ENCODE measurements around the gene RXRB.
"Not testable (repeated sequence)": the region's sequence is repeated elsewhere in the genome, so short reads cannot be mapped to it uniquely, and the experiment has no call there.

Gene RXRB

DNA sequence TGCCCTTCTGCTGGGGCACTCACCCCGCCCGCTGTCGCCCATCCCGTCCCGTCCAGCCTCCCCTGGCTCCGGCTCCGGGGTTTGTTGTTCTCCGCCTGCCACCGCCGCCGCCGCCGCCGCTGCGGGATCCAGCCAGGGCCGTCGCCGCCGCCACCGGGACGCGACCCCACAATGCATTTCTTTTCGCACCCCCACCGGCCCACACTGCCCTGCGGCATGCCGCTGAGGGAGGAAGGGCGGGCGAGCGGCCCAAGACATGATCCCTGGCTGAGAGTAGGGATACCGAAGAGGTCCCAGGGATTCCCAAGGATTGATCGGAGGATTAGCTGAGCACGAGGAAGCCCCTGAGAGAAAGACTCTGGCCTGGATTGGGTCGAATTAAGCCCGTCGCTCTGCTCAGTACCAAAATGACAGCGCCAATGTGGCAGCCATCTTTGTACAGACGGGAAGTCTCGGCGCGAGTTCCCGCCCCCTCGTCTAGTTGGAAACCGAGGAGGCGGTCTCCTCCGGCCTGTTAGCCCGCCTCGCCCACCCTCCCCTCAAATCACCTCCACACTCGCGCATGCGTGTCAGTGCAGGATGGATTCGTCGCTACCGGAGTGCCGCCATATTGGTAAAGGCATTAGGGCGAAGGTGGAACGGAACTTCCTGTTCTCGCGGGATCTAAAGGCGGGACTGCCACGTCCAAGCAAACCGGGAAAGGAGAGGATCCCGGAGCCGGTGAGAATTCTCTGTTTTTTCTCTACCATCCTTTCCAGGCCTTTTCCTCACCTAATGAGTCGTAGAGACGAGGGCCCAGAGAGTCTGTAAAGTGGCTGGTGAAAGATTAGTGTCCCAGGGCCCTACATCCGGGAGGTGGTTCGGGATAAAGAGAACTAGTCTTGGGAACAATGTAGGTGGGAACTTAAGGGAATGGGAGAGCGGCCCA lies at the start of gene RXRB, which contains the start of gene SLC39A7:
Gene RXRB (minus strand): TSS at position 447 of the 928 bp plus-strand sequence. CDS start 189 bp downstream, at position 258.
Gene SLC39A7 (plus strand): TSS at position 649 of the 928 bp plus-strand sequence. CDS start 379 bp downstream, outside the sequence.
- DNase-seq (ENCODE audit: low spot score) = peak; percentile 91

DNA sequence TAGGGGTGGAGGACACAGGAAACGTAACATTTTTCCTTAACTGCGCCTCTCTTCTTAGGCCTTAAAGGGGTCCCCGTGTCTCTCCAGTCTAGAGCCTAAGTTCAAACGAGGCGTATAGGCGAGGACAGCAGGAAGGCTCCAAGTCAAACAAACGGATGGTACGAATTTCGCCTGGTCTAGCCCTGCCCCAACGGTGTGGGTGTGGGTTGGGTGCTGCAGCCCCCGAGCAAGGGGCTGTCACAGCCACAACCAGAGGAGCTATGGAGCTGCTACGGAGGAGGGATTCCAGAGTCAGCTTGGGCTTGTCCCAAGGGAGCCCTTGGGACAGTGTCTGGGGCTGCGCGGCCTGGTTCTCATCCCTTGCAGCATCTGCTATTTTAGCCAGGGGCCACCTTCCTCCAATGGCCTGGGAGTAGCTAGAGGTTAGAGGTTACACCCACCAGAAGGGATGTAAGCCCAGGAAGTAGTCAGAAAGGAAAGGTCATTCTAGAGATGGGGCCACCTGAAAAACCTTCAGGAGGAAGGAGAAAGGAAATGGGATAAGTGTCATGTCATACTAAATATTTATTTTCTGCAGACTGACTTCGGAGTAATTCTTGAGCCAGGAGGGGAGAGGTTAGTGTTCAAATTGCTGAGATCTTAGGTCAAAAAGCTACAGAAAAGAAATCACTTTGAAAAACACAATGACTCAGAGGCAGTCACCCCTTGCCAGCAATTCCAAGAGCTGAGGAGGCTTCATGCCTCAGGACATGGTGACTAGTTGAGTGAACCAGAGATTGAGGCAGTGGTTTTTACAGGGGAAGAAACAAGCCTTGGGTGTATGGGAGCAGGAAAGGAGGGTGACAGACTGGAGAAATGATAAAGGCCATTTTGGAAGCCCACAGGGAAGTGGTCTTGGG lies 49.5 kb upstream of the RXRB start:
- peak; percentile 11 for DNase-seq (ENCODE audit: low spot score)

DNA sequence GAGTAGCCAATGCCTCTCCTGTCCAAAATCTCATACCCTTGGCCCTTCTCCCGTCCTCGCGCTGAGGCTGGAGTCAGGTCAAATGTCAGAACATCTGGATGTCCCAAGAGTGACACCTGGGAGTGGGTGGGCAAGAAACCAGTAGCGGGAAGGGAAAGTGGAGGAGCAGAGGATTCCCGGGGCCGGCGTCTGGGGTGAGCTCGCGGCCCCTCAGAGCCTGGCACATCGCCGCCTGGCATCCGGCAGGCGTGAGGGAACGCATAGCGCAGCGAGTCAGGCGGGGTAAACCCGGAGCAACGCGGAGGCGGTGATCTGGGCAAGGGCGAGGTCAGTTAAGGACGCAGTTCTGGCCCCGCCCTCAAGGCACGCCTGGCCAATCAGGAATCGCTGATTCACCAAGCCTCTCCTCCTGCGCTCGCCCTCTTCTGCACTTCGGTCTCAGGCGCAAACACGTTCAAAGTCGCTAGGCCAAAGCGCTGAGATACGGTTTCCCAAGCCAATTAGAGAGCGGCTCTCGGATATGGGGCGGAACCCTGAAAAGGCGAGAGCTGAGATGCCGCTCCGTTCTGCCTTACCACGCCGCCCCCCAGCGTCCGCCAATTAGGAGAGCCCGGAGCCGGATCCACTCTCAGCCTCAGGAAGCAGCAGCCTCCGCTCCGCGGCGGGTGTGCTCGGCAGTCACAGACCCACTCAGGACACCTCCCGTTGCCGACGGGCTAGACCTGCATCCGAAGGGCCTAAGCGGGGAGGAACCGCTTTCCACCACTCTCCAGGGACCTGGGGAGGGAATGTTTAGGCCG lies 48.7 kb upstream of the RXRB start:
- DNase-seq (ENCODE audit: low spot score) = peak; percentile 89

DNA sequence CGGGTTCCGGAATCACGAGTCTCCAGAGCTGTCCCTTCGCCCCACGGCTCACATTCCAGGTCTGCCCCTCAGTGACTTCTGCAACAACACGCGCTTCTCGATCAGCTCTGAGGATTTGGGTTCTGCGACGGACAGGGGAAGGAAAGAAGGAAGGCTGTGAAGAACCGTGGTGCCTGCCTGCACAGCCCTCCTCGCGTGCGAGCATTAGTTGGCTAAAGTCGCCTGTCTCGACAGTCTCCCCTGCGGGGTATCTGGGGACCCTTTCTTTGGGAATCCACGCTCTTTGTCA lies 48.1 kb upstream of the RXRB start:
- no peak for DNase-seq (ENCODE audit: low spot score)

DNA sequence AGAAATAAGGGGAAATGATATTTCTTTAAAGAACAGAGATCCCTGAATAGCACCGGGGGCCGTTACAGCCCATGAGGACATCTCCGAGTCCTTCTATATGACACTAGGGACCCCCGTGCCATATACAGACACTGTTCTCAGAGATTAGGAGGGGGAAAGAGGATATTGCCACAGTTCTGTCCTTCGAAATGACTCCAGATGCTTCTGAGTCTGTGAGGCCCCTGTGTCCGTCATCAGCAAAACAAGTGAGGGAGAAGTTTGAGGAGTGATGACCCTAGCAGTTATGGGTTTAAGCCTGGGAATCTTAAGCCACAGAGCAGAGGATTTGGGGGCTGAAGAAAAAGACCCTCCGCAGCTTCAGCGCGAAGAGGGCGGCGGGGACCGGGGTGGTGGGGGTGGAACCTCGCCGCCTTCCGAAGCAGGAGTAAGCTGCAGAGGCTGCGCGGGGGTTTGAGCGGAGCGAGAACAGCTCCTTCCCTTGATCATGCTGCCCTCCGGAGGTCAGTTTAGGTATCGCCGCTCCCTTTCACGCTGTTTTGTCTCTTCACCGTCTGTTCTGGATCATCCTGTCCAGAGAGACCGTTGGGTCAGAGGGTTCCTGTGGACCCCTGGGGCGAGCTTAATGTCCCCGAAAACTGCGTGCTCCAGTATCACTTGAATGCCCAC lies 47.6 kb upstream of the RXRB start:
- peak; percentile 78 for DNase-seq (ENCODE audit: low spot score)

DNA sequence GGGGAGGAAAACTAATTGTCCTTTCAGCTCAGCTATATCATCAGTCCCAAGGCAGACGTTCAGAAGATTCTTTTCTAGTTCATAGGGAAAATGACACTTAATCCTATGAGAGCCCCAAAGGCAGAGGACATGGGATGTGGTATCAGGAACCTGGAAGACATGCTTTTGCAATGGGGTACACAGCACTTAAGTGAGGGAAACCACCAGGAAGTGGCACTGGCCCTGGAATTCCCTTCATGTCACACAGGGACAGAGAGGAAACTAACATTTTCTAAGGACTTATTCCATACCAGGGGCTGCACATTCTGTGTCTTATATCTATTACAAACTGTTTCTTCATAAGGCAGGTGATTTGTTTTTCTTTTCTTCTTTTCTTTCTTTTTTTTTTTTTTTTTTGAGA lies 43.0 kb upstream of the RXRB start:
- DNase-seq (ENCODE audit: low spot score) = no peak

DNA sequence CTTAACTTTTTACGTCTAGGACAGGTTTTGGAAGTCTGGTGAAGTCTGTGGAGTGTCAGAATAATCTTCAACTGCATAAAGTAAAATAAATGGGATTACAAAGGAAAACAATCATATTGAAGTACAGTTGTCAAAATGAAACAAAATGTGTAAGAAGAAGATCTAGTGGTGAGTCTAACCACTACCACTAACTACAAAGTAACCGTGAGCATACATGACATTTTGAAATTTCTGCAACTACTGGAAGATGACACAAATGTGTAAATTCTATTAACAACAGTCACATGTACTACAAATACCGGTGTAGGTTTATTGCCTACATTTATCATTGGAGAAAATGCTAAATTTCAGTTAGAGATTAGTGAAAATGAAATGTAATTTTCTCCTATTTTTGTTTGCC lies 41.5 kb upstream of the RXRB start:
- no peak for DNase-seq (ENCODE audit: low spot score)

DNA sequence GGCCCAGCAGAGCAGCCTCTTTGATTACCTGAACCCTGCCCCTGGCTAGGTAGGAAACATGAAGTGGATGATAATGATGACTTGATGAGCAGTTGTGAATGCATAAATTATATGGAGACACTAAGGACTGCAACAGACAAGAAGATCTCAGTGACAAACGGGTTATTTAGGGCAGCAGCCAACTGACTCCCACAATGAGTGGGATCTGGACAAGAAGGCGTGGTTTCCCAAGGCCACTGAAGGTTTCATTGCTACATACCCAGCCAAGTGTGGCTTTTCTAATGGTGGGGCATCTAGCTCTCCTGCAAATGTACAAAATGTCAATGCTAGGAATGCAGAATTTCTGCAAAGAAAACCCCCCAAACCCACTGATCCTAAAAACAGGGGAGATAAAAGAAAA lies 37.3 kb upstream of the RXRB start:
- no peak for DNase-seq (ENCODE audit: low spot score)

DNA sequence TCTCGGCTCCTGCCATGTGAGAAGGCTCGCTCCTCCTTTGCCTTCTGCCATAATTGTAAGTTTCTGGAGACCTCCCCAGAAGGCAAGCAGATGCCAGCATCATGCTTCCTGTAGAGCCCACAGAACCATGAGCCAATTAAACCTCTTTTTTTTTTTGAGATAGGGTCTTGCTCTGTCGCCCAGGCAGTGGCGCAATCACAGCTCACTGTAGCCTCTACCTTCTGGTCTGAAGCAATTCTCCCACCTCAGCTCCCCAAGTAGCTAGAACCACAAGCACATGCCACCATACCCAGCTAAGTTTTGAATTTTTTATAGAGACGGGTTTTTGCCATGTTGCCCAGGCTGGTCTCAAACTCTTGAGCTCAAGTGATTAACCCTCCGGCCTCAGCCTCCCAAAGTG lies 36.4 kb upstream of the RXRB start:
- no peak for DNase-seq (ENCODE audit: low spot score)

DNA sequence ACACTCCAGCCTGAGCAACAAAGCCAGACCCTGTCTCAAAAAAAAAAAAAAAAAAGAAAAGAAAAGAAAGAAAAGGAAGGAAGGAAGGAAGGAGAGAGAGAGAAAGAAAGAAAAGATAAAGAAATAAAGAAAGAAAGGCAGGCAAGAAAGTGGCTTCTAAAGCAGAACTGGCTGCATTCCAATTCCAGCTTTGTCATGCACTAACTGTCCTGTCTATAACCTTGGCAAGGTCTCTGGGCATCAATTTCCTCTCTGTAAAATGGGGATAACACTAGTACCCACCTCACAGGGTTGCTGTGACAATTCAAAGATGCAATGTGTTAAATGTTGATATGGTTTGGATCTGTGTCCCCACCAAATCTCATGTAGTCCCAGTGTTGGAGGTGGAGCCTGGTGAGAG lies 35.9 kb upstream of the RXRB start:
- DNase-seq (ENCODE audit: low spot score) = no peak

DNA sequence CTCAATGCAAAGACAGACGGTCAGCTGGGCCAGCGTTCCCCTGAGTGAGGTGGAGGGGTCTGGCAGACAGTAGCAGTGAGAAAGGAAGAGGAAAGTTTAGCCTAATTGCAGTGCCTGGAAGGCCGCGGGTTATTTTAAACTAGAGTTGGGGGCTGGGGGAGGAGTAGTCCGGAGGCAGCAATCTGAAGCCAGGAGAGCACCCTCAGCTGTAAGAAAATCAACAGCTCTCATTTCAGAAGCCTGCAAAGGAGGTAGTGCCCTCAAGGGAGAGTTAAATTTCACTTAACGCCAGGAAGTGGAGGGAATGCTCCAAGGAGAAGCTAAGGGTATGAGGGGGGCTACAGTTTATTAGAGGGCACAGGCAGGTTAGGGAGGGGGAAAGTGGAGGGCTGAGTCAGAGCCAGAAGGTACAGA lies 34.8 kb upstream of the RXRB start:
- DNase-seq (ENCODE audit: low spot score) = no peak

DNA sequence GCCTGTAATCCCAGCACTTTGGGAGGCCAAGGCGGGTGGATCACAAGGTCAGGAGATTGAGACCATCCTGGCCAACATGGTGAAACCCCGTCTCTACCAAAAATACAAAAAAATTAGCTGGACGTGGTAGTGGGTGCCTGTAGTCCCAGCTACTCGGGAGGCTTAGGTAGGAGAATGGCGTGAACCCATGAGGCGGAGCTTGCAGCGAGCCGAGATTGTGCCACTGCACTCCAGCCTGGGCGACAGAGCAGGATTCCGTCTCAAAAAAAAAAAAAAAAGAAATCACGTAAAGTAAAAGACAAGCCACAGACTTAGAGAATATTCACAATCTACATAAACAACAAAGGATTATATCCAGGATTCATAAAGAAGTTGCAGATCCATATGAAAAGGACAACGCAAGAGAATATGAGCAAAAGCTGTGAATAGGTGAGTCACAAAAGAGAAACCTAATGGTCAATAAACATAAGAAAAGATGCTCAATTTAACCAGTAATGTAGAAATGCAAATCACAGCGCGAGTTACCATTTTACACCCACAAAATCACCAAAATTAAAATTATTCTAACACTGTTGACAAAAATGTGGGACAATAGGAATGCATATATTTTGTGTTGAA lies 26.1 kb upstream of the RXRB start:
- not testable (repeated sequence) for DNase-seq (ENCODE audit: low spot score)

DNA sequence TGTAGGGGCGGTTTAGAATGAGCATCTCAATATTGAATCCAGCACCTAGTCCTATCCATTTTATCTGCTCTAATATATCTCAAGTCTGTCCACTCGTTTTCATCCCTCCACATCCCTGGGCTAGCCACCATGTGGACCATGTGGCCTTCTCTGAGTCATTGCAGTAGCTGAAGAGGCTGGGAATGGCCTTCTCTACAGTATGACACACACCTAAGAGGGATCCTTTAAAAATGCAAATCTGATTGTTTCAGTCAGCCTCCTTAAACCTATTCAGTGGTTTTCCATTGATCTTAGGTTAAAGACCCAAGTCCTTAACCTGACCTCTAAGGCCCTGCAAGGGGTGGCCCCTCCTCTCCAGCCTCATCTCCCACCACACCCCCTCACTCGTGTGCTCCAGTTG lies 17.2 kb upstream of the RXRB start:
- DNase-seq (ENCODE audit: low spot score) = no peak

DNA sequence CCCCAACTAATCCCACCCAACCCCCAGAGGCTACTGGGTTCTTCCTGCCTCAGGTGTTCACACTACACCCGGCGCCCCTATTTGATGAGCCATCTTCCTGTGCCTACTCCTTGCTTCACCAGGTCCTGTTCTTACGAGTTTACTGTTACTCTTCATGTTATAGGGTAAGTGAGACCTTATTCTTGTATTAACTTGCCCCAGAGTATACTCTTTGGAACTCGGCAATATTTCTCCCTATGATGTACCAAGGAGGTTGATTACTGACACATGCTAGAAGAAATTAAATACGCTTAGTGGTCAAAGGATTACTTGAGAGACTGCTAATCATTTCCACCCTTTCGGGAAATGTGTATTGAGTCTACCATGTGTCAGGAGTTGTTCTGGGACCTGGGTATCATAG lies 16.8 kb upstream of the RXRB start:
- no peak for DNase-seq (ENCODE audit: low spot score)

DNA sequence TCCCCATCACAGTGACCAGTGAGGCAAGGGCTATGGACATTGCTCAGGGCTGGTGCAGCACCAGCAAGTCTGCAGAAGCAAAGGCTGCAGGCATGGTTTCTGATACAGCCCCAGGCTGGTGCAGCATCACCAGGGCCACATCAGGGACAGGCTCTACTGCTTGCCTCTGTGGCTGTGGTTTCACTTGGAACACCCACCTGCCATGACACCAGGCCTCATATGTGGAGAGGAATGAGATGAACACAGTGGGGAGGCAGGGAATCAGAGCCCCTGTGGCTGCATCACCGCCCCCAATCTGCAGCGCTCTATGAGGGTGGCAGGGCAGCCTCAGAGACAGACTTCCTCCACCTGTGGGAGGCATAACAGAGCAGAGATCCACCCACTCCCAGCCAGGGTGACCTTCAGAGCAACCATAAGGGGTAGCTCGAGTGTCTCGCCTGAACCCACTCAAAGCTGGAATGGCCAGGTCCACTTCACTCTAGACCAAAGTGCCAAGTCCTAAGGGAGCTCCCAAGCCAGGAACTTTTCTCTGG lies 15.7 kb upstream of the RXRB start:
- no peak for DNase-seq (ENCODE audit: low spot score)

DNA sequence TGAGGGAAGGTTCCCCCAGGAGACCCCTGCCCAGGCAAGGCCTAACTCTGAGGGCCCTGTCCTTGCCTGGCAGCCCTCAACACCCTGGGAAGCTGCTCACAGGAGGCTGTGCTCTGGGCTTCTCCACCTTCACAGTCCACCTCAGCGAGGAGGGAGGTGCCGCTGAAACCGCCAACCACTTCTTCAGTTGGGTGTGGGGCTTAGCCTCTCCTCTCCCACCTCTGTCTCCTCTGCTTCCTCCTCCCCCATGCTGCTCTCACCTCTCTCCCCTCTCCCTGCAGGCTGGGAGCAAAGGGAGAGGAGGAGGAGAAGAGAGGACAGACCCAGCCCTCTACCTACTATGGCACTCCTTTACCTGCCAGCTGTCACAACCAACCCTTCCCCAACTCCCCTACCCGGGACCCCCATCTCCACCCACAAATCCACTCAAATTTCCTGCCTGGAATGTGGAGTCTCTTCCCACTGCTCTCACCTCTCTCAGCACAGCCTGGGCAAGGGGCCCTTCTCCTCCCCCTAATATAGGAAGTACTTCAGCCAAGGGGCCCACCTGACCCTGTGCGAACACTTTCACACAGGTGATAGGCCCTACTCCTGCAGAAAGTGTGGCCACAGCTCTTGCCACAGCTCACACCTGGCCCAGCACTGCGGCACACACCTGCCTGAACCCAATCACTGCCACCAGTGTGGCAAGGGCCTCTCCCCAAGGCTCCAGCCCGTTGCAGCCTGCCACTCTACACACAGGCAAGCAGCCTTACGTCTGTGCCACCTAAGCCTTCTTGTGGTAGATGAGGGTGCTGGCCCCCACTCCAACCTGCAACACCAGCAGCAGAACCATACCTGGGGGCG lies 15.0 kb upstream of the RXRB start:
- DNase-seq (ENCODE audit: low spot score) = no peak

DNA sequence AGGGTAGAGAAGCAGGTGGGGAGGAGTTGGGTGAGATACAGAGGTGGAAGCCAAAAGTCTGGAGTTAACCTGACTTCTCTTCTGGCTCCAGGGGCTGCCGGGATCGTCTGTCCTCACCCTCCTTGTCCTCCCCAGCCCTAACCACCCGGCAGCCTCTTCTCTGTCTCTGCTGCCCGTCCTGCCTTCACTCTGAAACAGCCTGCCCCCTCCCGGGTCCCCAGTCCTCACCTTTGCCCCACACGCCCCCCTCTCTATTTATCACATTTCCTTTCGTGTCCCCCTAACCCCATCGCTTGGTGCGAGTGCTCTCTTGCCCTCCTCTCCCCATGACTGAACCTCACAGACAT lies 13.5 kb upstream of the RXRB start:
- no peak for DNase-seq (ENCODE audit: low spot score)

DNA sequence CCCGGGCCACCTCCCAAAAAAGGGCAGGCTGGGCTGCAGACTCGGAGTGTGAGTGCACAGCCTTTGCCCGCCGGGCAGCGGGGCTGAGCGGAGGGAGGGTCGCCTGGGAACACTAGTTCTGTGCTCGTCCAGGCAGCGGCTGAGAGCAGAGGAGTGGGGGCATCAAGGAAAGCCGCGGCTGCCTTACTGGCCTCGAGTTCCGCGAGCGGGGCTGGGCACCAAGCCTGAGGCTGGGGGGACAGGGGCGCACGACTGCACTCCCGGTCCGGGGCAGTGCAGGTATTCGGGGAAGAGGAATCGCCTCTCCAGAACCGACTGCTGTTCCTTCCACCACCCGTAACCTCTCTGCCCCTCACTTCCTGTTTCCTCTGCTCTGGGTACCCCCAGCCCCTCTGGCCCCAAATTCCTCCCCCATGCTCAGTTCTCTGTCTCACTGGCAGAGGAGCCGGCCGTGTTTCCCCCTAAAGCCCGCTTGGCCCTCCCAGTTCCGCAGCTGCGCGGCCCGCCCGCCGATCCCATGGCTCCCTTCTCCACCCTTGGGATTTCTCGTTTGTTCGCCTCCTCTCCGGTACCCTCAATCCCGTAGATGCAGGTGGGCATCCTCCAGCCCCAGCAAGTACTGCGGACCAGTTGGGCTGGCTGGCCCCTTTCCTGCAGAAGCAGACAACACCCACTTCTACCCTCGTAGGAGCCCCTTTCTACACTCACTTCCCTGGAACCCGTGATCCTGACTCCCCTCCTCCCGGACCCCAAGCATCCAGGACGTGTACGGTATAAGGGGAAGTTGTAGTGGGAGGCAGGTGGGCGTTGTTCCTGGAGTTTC lies 12.9 kb upstream of the RXRB start:
- peak; percentile 71 for DNase-seq (ENCODE audit: low spot score)

DNA sequence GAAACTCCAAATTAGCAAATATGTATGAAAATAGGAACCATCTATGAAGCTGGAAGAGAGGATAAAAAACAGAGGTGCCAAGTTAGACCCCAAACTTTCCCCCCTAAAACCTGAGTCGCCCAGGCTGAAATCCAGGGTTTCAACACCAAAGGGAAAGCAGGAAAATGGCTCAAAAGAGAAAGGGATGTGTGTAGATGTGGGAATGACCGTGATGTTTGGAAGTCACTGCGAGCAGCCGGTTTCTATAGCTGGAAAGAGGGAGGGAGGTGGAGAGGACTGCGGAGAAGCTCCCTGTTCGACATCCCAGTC lies 12.3 kb upstream of the RXRB start:
- DNase-seq (ENCODE audit: low spot score) = no peak
